Hematopoietic multipotent progenitor cell treated with erythropoietin and hydrocortisone succinate and interleukin-3 and kit ligand, for 15 days (in vitro differentiated cells): ENCODE data around the gene PTPN9.
"Not testable (repeated sequence)": the region's sequence is repeated elsewhere in the genome, so short reads cannot be mapped to it uniquely, and the experiment has no call there.

ENCODE experiments used
- DNase-seq: peaks from one replicate; pipeline ENCODE4 v3.0.0-alpha.2; 2015; ENCODE audit warnings: low spot score

Gene PTPN9

DNA sequence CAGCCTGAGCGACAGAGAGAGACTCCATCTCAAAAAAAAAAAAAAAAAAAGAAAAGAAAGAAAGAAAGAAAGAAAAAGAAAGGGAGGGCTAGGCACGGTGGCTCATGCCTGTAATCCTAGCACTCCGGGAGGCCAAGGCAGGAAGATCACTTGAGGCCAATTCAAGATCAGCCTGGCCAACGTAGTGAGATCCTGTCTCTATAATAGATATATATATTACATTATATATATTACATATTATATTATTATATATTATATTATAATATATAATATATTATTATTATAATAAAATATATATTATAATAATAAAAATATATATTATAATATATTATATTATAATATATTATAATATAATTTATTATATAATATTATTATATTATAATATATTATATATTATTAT, 48.9 kb downstream of the PTPN9 start:
- no peak for DNase-seq

DNA sequence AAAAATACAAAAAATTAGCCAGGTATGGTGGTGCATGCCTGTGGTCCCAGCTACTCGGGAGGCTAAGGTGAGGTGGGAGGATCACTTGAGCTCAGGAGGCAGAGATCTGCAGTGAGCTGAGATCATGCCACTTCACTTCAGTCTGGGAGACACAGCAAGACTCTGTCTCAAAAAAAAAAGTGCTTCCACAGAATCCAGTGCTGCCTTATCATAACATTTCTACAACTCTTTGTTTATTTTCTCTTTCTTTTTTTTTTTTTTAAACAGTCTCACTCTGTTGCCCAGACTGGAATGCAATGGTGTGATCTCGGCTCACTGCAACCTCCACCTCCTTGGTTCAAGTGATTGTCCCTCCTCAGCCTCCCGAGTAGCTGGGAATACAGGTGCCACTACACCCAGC, 53.4 kb downstream of the PTPN9 start:
- DNase-seq: not testable (repeated sequence)

DNA sequence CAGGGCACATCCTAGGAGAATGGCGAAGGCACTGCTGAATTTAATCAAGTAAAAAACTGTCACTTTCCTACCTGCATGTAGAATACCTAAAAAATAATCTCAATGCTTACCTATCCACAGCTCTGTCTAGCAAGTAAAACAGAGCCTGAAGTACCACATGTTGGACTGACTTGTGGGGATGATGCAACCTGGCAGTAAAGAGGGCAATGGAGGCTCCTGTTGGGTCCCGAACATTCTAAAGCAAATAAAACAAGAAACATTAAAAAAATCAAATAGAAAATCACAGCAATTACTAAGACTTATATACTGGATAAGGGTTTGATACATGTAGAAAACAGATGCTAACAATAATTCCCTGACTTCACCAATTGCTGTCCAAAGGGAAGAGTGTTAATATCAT, 56.1 kb downstream of the PTPN9 start:
- no peak for DNase-seq

DNA sequence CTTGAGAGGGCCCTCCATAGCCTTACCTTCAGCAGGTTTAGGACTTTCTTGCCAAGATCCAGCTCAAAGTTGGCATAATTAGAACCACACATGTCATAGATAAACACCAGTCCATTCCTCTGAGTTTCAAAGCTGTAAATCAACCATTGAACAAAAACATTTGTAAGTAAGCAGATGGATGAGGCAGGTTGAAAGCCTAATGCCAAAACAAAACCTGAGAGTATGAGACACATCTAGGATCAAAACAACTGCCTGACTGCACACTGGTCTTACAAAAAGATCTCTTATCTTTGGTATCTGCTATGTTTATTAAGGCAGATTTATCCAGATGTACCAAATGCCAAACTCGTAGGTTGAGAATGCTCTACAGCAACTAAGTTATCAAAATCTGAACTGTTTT, 61.9 kb downstream of the PTPN9 start:
- no peak for DNase-seq

DNA sequence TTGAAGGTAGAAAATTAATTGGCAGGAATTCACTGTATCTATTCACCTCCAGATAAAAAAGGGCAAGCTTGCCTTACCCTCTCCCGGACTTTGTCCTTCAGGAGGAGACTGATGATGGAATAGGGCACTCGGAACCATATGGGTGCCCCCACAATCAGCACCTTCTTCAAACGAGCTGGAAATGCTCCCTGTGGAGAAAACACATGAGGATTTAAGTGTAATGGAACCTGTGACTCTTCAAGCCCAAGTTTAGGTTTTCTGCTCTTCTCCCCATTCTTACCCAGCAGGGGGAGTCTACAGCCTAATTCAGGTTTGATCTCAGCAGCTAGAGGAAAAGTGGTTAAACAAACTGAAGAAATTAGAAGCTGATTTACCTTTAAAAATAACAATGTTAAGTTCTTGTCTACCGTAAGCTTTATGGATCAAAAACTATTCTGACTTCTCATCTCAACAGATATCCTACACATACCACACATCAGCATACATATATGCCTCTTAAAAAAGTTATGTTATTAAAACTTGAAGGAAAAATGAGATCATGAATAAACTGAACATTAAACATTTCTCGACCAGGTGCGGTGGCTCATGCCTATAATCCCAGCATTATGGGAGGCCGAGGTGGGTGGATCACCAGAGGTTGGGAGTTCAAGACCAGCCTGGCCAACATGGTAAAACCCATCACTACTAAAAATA, 70.1 kb downstream of the PTPN9 start:
- DNase-seq: peak; percentile 50

DNA sequence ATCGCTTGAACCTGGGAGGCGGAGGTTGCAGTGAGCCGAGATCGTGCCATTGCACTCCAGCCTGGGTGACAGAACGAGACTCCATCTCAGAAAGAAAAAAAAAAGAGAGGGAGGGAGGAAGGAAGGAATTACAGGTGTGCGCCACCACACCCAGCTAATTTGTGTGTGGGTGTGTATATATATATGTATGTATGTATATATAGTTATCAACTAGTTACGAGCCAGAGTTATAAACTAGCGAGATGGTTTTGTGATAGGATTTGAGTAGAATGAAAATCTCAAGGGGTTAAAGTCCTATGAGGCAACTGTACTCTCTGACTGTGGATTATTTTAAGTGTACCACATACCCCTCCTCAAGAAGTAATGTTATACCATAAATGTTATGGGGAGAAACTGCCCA, 76.8 kb downstream of the PTPN9 start:
- no peak for DNase-seq

DNA sequence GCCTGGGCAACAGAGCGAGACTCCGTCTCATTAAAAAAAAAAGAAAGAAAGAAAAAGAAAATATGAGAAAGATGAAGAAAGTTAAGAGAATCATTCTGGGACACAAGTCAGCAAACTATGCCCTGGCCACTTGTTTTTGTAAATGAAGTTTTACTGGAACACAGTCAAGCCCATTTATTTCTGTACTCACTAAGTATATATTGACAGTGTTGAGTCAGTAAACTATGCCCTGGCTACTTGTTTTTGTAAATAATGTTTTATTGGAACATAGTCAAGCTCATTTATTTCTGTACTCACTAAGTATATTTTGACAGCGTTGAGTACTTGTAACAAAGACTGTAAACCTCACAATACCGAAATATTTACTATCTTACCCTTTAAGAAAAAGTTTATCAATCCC, 85.4 kb downstream of the PTPN9 start:
- no peak for DNase-seq

DNA sequence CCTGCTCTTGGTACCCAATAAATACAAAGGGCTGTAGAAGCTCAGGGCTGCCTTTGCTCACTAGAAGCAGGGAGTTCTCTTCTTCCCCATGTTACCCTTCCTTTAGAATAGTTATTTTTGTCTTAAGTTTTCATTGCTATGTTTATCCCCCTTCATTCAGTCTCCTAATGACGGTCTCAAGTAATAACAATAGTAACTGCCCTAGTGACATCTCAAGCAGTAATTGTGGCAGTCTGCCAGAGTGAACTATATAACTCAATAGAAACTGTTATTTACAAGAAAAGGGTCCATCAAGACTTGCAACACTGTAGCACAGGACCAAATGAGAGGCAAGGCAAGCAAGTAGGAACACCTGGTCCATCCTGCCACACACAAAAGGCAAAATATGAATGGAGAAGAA, 95.2 kb downstream of the PTPN9 start:
- no peak for DNase-seq

DNA sequence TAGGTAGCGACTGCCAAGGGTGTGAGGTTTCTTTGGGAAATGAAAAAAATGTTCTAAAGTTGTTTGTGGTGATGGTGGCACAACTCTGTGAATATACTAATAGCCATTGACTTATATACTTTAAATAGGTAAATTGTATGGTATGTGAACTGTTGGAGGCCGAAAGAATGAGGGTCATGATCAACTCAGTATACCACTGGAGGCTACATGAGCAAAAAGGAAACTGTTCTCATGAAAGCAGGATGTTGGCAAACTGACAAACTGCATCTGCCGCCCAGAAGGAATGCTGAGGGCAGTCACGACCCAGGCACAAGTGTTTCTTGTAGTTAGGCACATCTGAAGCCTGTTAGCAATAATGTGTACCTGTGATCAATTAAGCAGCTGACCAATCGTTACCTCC, 95.6 kb downstream of the PTPN9 start:
- not testable (repeated sequence) for DNase-seq

DNA sequence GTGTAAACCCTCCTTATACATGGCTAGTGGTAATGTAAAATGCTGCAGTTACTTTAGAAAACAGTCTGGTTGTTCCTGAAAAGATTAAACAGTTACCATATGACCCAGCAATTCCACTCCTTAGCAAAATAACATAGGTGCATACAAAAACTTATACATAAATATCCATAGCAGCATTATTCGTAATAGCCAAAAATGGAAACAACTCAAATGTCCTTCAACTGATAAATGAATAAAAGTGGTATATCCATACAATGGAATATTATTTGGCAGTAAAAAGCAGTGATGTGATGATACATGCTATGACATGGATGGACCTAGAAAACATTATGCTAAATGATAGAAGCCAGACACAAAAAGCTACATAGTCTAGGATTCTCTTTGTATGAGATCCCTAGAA, 96.0 kb downstream of the PTPN9 start:
- DNase-seq: no peak

DNA sequence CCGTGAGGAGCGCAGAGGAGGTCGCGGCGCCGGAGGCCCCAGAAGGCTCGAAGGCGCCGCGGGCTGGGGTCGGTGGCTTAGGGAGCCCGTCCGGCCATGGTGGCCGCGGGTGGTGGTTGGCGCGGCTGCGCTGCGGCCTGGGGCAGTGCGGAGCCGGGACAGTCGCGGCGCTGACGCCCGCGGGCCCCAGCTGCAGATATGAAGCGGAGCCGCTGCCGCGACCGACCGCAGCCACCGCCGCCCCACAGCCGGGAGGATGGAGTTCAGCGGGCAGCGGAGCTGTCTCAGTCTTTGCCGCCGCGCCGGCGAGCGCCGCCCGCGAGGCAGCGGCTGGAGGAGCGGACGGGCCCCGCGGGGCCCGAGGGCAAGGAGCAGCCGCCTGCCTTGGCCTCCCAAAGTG, 98.7 kb downstream of the PTPN9 start:
- not testable (repeated sequence) for DNase-seq

DNA sequence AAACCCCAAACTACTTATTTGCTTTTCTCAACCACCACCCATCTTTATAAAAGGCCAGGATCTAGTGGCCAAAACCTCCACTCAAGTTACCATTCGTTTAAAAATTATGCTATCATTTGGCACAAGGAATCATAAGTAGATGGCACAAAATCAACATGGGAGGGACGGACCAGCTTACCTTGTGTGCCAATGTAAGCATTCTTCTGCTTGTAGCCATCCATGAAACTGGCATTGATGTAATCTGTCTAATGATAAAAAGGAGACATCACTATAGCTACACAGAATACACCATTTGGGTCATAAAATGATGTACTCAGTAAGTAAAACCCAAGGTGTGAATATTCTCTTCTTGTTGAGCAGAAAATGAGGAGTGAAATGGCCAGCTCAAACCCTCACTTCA, 99.4 kb downstream of the PTPN9 start:
- no peak for DNase-seq

DNA sequence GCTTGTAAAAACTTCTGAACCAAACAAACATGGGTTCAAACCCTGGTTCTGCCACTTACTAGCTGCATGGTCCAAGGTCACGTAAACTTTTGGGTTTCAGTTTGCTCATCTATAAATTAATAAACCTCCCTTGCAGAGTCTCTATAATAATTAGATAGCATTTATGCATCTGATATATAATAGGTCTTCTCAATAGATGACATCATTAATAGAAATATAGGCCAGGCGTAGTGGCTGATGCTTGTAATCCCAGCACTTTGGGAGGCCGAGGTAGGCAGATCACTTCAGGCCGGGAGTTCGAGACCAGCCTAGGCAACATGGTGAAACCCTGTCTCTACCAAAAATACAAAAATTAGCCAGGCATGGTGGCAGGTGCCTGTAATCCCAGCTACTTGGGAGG, 102.0 kb downstream of the PTPN9 start:
- DNase-seq: not testable (repeated sequence)

DNA sequence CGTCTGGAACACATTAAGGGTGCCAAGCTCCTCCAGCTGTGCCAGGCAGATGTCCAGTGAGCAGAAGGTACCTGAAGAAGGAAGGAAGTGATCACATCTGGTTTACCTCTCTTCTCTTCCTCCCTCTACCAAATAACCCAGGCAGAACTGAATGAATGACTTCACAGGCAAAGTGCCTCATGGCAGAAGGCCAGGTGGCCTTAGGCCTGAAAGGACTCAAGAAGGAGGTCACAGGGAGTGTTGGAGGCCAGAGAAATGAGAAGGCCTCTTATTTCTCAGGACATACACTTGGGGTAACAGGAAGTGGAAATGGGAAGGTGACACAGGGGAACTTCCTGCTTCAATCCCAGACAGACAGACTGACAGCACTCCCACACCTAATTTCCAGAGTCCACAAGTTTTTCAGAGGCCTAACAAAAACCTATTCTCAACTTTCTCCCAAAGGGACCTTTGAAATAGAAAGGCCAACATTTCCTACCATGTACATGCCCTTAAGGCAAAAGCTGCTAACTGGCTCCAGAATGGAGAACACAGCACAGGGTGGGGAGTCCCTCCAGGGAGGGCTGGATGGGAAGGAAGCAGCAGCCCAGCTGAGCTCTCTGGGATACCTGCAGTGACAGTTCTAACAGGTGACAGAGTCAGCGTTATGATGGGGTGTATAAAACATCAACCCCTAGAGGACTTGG, 110.1 kb downstream of the PTPN9 start:
- no peak for DNase-seq

DNA sequence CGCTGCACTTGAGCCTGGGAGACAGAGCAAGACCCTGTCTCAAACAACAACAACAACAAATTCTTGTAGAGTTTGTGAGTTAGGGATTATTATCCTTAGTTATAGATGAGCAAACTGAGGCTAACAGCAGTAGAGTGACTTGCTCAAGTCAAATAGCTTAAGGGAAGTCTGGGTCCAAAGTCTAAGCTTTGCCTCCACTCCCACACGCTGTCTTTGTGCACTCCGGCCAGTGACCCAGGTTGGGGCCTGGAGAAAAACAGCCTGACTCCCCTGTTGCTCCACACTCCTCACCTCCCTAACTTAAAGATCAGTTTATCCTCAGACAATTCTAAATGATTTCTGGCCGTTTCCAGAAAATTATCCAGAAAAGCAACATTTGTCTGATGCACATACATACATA, 118.5 kb downstream of the PTPN9 start:
- no peak for DNase-seq

DNA sequence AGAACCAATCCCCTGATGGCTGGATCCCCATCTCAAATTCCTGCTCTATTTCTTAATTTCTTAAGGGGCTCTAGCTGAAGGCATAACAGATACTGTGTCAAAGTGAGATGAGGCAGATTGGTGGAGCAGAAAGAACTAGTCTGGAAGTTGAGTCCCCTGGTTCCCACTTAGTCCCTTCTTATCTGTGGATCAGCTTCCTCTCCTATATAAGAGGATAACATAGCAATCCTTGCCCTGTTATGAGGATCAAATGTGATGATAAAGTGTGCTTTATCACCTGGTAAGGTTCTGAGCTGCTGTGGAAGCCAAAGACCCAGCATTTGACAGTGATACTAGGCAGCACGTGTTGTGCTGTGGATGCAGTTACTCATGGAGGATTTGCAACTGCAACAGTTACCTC, 119.5 kb downstream of the PTPN9 start:
- no peak for DNase-seq

DNA sequence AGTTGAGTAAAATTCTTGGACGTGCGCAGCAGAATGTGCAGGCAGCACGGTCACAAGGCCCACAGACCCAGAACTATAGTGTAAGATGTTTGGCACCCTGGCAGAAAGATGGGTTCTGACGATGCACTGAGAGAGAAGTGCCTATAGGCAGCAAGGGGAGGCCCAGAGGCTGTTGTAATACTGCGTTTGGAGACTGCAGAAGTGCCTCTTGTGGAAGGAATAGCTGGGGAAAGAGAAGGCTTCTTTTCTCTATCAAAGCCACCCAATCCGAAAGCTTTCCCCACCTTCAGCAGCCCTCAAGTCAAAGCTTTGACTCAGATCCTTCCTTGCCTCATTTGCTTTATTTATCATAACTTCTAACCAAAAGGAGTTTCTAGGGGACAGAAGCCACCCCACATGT, 122.4 kb downstream of the PTPN9 start:
- no peak for DNase-seq

DNA sequence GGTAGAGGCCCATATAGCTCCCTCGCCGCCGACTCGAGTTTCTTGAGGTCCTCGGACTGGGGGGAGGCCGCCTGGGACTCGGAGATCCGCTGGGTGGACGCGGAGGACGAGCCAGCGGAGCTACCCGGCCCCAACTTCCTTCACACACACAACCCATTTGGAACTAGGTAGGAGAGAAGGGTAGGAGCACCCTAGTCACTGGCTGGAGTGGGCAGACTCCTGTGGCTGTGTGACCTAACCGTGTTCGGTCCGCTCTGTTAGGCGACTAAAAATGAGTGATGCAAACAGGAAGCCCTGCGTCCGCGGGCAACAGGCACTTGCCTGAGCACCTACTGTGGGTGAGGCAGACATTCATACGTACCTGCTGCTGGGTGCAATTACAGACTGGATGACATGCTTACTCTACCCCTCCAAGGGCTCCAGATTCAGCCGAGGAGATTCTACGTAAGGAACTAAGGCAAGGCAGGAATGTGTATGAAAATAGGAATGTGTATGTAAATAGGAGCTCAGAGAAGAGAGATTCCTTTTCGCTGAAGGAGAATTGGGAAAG, 123.1 kb downstream of the PTPN9 start:
- peak; percentile 36 for DNase-seq

DNA sequence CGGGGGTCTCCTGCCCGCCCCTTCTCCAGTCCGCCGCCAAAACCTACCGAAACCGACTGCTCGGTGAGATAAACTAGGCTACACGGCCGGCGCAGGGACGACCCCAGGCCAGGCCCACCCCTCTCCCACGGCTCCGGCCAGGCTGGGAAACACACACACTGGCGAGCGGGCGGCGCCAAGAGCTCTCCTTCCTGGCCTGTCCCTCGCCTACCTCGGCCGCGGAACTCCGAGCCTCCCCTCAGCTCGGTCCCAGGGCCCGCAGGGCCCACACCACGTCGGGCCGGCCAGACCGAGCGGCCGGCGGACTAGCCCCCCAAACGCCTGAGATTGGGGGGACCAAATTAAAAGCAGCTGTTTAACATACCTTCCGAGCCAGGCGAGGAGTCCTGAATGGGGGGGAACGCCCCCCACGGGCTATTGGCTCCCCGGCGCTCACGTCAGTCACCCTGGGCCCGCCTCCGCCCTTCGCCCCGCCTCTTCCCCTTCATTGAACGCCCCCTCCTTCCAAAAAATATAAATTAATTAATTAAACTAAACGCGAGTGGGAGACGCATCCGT, 123.6 kb downstream of the PTPN9 start:
- peak; percentile 87 for DNase-seq

DNA sequence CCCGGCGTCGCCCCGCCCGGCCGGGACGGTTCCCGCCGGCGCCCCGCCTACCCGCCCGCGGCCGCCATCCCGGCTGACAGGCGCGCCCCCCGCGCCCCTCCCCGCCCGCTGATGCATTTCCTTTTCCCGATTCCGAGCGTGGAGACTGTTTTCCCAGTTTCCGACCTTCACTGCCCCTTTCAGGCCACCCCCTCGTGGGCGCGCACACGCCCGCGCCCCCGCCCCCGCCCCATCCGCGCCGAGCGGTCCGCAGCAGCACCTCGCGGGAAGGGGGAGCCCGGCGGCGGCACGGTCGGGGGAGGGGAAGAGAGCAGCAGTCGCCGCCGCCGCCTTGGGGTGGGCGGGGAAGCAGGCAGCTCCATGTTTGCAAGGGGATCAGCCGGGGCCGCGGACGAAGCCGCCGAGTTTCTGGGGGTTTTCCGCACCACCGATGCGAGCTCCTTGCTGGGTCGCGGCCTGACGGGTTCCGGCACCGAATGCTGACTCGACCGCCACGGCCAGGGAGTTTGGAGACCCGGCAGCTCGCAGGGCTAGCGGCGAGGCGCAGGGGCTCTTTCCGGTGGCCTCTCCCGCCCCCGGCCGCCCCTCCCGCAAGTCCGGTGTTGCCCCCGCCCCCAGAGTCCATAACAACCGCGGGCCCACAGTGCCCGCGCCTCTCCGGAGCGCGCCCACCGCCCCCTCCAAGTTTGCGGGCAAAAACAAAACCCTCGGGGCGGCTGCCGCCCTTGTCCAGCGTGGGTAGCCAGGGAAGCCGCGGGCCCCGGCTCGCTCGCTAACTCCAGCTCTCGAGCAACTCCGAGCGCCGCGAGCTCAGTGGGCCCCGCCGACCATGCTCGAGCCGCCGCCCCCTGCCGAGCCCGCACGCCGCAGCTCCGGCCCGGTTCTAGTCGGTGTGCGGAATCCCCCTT, 124.4 kb downstream of the PTPN9 start:
- peak; percentile 53 for DNase-seq

DNA sequence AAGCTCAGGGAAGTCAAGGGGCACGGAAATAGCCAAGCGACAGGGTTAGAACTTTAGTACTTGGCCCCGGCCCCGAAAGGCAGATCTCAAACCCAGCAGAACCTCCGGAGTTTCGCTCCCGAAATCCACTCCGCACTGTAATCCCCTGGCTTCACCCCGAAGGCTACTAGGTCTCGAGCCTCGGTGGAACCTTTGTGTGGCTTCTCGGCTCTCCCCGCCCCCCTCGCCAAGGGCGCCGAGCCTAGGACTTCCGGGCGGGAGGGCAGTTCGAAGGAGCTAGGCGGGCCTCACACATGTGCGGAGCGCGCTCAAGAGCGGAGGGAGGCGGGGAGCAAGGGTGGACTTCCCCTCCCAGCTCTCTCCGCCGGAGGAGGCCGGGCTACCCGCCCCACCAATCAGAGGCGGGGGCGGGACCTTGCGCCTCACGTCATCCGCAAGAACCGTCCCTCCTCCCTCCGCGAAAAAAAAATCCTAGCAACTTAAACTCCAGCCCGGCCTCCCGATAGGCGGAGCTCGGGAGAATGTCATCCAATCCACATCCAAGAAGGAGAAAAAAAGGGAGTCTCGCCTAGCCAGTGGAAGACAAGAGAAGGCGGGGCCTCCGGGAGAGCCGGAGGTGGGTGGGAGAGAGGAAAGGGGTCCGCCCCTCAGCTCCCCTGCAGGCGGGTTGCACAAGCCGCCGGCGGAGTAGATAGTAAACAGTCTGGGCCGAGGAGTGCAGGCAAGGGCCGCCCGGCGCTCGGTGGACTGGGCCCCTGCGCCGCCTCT, 125.2 kb downstream of the PTPN9 start:
- peak; percentile 100 for DNase-seq
